Erythroblast (primary cell): ENCODE results near the gene CCNG2.

Source experiments
- GATA1 ChIP-seq: IDR thresholded peaks from 2 replicates; pipeline ENCODE4 v1.6.1; 2011; ENCODE audit warnings: low read depth, mild to moderate bottlenecking, control low read depth, low read length, moderate library complexity
- POLR2A ChIP-seq: IDR thresholded peaks from 2 replicates; pipeline ENCODE4 v1.6.1; 2011; ENCODE audit warnings: mild to moderate bottlenecking, low read length

GRCh38 chr4:77209012-77209411 lies 52.0 kb downstream of the CCNG2 start:
- TF ChIP-seq POLR2A (no peak), GATA1 (no peak)
